ENCODE measurements around the gene SNRPA.
"Not testable (repeated sequence)": the region's sequence is repeated elsewhere in the genome, so short reads cannot be mapped to it uniquely, and the experiment has no call there.

Gene SNRPA

DNA sequence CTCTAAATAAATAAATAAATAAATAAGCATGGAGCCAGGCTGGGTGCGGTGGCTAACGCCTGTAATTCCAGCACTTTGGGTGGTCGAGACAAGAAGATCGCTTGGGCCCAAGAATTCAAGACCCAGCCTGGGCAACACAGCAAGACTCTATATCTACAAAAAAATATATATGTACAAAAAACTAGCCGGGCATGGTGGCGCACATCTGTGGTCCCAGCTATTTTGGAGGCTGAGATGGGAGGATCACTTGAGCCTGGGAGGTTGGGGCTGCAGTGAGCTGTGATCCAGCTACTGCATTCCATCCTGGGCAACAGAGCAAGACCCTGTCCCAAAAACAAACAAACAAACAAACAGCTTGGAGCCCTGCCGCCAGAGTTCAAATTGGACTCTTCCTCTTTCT, 3.5 kb upstream of the SNRPA start:
- no peak for DNase-seq

DNA sequence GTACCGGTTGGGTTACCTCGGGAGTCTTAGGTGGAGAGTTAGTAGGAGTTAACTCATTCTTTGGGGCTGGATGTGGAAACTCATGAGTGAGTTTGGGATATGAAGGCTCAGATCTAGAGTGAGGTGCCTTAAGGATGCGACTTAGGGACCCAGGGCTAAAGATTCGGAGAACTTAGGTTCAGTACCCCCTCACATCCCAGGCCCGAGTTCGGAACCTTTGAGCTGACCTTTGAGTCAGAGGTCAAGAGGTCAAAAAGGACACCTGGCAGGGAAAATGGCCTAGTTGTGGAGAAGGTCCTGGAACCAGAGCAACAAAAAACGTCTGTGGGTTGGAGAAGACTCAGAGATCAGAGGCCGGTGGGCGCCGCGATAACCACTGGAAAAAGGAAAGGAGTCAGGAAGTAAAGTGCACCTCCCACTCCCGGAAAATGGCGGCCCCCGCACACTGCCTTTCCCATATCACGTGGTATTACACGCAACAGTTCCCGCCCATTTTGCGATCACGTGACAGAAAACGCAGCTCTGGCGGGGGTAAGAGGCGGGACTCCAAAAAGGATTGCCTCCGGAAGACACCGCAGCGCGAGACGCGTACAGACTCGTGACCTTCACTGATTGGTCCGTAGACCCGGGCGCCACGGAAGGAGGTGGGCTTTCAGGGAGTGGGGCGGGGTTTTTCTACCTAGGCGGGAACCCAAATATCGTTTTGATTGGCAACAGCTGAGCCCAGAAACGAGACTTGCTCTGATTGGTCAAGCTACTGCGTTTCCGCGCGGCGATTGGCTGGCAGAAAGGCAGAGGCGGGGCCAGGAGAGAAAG, 737 bp upstream of the SNRPA start, which contains the start of gene ACTMAP:
ACTMAP (minus strand) TSS at position 420 of the 816 bp plus-strand sequence. CDS start 674 bp downstream, outside the sequence.
- DNase-seq, result peak; percentile 82

DNA sequence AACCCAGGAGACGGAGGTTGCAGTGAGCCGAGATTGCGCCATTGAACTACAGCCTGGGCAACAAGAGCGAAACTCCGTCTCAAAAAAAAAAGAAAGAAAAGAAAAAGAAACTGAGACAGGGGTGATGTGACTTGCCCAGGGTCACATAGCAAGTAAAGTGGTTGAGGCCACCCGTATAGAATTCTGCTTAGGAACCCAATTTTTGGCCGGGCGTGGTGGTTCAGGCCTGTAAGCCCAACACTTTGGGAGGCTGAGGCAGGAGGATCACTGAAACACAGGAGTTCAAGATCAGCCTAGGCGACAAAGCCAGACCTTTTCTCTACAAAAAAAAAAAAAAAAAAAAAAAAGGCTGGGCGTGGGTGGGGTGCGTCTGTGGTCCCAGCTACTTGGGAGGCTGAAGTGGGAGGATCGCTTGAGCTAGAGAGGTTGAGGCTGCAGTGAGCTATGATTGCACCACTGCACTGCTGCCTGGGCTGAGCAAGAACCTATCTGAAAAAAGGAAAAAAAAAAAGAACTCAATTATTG, 1.3 kb downstream of the SNRPA start:
- DNase-seq, result no peak

DNA sequence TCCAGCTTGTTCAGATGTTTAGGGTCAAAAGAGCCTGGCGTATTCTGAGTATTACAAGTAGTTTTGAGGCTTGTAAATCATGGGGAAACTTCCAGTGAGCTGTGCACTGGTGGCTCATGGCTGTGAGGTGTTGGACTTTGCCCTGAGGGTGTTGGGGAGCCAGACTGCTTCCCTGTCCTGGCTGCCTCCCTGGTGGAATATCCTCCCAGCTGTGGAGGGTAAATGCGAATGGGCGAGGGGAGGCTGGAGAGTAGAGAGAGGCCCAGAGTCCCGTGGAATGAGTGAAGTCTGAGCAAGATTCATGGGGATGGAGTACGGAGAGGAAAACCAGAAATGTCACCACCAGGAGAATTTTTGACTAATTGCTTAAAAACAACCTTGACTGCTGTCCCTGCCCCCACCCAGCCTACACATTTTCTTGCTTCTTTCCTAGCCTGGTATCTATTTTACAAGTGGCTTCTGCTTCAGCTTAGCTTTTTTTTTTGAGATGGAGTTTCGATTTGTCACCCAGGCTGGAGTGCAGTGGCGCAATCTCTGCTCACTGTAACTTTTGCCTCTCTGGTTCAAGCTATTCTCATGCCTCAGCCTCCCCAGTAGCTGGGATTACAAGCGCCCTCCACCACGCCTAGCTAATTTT, 3.7 kb downstream of the SNRPA start:
- DNase-seq, result no peak

DNA sequence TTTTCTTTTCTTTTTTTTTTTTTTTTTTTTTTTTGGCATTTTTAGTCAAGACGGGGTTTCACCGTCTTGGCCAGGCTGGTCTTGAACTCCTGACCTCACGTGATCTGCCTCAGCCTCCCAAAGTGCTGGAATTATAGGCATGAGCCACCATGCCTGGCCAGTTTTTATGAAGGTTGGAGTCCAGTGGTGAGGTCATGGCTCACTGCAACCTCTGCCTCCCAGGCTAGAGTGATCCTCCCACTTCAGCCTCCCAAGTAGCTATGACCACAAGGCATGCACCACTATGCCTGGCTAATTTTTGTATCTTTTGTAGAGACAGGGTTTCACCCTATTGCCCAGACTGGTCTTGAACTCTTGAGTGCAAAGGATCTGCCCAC, 4.2 kb downstream of the SNRPA start:
- no peak for DNase-seq

DNA sequence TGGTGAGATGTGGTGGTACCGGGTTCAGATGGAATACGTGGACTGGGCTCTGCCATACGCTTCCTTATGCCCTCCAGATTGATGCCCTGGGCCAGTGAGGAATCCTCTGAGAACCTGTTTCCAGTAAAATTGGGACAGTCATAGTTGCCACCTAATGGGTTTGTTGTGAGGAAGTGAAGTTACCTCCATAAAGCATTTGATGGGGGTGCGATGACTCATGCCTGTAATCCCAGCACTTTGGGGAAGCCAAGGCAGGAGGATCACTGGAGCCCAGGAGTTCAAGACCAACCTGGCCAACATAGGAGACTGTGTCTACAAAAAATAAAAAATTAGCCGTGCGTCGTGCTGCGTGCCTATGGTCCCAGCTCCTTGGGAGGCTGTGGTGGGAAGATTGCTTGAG, 4.8 kb downstream of the SNRPA start:
- no peak for DNase-seq

DNA sequence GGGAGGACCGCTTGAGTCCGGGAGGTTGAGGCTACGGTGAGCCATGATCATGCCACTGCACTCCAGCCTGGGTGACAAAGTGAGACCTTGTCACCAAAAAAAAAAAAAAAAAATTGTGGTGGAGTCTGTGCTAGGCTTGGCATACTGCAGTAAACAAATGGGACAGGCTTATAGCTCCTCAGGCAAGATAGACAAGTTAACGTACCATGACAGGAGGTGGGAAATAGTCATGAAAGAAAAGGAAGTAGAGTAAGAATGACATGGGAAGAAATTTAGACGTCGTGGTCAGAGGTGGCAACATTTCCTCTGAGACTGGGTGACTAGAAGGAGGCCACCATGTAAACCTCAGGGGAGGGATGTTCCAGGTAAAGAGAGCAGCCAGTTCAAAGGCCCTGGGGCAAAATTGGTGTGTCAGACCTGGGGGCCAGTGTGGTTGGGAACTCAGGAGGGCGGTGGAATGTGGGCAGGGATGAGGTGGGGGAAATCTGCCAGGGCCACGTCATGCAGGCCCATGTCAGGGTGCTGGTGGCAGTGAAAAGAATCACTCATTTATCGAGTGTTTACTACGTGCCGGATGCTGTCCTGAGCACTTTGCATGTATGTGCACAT, 5.6 kb downstream of the SNRPA start:
- no peak for DNase-seq

DNA sequence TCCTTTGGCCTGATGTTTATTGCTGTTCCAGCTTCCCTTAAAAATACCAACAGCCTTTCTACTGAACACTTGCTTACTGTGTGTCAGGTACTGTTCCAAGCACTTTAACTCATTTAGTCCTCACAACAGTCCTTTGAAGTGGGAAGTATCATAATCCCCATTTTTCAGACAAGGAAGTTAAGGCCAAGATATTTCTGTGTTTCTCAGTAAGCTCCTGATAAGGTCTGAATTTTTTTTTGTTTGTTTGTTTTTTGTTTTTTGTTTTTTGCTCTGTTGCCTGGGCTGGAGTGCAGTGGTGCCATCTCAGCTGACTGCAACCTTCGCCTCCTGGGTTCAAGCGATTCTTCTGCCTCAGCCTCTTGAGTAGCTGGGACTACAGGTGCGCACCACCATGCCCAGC, 7.5 kb downstream of the SNRPA start:
- no peak for DNase-seq

DNA sequence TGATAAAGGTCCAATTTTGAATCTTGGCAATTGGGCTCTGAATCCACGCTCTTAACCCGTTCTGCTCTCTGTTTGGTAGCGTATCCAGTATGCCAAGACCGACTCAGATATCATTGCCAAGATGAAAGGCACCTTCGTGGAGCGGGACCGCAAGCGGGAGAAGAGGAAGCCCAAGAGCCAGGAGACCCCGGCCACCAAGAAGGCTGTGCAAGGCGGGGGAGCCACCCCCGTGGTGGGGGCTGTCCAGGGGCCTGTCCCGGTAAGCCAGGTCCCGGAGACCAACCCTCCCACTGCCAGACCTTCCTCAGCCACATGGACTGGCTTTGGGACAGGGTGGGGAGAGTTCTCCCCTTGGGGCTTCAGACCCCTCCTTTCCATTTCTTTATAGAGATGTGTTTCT, 8.3 kb downstream of the SNRPA start:
- DNase-seq, result no peak

DNA sequence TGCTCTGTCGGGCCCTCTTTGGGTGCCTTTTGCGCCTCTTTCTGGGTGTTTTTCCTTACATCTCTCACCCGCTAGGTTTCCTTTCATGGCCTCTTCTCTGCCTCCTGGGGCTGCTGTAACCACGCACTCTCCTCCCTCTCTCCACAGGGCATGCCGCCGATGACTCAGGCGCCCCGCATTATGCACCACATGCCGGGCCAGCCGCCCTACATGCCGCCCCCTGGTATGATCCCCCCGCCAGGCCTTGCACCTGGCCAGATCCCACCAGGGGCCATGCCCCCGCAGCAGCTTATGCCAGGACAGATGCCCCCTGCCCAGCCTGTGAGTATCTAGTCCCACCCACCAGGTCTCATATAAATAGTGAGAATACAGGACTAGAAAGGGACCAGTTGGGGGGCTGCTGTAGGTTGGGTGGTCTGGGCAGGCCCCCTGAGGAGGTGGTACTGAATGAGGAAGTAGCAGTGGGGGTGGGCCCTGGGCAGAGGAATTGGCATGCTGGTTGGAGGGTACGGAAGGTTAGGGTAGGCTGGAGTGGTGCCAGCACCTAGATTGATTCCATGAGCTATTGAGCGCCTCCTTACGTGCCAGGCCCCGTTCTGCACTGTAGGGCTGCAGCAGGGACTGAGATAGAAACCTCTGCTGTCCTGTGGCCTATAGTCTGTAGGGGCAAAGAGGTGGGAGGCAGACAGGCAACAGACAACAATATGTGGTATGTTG, 11.9 kb downstream of the SNRPA start:
- DNase-seq, result no peak

DNA sequence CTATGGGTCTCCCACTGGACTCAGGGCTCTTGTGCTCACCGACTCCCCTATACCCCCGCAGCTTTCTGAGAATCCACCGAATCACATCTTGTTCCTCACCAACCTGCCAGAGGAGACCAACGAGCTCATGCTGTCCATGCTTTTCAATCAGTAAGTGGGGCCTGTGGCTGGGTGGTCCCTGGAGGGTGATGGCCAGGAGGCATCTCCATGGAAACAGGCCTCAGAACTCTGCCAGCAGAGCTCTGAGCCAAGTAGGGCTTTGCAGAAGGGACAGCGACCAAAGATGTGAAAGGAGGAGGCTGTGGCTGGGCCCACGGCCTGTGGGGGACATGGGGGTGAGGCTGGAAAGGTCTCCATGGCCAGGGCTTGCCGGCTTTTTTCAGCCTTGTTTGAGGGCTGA, 12.5 kb downstream of the SNRPA start:
- no peak for DNase-seq

DNA sequence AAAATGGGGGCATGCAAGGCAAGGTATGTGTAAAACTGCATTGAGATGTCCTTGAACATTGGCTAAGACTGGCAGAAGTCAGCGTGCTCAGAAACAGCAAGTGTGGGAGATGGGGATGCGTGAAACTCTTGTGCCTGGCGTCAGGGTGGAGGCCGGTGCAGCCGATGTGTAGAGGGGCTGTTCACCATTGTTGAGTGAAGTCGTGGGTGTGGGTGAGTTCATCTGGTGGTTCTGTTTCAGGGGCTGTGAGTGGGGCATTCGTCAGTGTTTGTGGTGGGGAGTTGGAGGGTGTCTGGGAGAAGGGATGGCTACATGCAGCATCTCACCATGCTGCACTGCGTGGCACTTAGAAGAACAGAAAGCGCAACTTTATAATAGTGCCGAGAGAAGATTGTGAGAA, 13.0 kb downstream of the SNRPA start:
- no peak for DNase-seq

DNA sequence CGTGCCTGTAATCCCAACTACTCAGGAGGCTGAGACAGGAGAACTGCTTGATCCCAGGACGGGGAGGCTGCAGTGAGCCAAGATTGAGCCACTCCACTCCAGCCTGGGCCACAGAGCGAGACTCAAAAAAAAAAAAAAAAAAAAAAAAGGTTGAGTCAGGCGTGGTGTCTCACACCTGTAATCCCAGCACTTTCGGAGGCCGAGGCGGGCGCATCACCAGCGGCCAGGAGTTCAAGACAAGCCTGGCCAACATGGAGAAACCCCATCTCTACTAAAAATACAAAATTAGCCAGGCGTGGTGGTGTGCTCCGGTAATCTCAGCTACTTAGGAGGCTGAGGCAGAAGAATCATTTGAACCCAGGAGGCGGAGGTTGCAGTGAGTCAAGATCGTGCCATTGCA, 15.4 kb downstream of the SNRPA start:
- not testable (repeated sequence) for DNase-seq

DNA sequence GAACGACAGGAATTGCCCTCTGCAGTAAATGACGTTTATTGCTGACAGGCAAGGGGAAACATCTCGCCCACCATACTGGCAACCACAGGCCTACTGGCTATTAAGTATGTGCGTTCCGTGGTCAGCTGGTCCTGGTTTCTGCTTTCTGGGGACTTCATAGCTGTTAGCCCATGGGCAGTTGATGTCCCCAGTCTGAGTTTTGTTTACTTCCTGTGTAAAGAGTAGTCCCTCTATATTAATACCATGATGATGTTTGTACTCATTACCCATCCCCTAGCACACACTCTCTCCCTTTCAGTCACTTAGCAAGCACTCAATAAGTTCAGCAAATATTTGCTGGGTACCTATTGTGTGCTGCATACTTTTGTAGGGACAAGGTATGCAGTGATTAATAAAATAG, 17.9 kb downstream of the SNRPA start:
- DNase-seq, result no peak

DNA sequence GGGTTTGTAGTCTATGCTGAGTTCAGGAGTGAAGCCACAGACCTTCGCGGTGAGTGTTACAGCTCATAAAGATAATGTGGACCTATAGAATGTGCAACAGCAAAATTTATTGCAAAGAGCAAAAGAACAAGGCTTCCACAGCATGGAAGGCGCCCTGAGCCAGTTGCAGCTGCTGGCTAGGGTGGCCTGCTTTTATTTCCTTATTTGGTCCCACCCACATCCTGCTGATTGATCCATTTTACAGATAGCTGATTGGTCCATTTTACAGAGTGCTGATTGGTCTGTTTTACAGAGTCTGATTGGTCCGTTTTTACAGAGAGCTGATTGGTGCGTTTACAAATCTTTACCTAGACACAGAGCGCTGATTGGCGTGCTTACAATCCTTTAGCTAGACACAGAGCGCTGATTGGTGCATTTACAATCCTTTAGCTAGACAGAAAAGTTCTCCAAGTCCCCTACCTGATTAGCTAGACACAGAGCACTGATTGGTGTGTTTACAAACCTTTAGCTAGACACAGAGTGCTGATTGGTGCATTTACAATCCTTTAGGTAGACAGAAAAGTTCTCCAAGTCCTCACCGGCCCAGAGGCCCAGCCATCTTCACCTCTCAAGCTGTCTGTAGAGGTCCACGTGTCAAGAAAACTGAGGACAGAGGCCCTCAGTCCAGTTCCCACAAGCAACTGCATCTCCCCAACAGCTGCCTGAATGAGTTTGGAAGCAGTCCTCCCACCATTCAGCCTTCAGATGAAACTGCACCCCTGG, 20.3 kb downstream of the SNRPA start:
- not testable (repeated sequence) for DNase-seq

DNA sequence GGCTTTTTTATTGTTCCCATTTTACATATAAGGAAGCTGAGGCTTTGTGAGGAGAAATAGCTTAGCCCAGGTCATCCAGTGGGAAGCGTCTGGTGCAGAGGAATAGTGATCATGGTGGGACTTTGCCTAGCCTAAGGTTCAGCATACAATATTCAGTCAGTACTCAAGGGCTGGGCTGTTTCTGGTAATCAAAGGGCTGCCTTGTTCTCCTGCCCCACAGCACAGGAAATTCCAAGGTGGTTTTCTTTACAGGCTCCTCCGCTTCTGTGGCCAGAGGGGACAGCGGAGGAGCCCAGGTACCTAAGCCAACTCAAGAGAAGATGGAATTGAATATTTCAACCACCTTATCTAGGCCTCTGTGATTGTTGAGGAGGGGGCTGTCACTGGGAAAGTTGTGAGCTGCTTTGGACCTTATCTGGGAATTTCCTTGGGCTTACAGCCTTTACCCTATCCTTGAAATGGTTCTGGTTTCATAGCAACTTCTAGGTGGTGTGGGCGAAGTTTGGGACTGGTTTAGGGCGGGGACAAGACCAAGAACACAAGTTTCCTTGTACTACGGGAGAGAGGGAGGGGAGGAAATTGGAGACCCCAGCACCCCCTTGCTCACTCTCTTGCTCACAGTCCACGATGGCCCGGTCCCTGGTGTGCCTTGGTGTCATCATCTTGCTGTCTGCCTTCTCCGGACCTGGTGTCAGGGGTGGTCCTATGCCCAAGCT, 24.1 kb downstream of the SNRPA start, which contains the start of gene MIA:
MIA (plus strand) TSS at position 606 of the 716 bp plus-strand sequence; CDS start at position 628, 22 bp downstream.
- no peak for DNase-seq

DNA sequence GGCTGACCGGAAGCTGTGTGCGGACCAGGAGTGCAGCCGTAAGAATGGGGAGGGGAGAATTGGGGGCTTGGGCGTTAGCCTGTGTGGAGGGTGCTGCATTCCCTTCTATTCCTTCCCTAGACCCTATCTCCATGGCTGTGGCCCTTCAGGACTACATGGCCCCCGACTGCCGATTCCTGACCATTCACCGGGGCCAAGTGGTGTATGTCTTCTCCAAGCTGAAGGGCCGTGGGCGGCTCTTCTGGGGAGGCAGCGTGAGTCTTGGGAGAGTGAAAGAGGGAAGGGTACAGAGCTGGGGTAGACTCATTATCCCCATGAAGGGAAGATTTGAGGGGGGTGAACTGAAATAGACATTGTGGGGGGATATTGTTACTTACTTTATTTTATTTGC, 24.6 kb downstream of the SNRPA start:
- DNase-seq, result no peak

DNA sequence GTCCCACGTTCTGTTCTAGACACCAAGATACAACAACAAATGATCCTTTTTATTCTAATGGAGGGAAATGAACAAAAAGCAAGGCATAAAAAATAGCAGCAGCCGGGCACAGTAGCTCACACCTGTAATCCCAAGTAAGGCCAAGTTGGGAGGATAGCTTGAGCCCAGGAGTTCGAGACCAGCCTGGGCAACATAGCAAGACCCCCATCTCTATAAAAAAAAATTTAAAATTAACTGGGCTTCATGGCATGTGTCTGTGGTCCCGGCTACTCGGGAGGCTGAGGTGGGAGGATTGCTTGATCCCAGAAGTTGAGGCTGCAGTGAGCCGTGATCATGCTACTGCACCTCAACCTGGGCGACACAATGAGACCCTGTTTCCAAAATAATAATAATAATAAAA, 25.4 kb downstream of the SNRPA start:
- DNase-seq, result no peak

DNA sequence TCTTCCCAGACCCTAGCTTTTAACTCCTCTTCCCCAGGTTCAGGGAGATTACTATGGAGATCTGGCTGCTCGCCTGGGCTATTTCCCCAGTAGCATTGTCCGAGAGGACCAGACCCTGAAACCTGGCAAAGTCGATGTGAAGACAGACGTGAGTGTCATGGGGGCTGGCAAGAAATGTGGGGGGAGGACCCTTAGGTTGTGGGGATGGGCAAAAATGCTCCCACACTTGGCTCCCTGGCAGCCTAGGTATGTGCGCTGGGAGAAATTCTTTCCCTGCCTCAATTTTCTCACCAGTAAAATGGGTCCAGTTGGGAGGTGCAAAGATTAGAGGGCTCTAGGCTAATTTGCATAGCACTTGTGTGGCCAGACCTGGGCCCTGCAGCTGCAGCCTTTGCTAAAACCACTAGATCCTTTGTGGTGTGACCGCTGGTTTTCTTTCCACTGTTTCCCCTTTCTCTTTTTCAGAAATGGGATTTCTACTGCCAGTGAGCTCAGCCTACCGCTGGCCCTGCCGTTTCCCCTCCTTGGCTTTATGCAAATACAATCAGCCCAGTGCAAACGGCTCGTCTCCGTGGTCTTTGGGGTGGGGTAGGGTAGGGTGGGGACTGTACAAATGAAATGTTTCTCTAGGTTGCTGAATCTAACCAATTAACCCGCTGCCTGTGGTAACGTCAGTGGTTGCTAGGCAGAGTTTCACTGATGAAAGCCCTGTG, 26.1 kb downstream of the SNRPA start:
- no peak for DNase-seq

DNA sequence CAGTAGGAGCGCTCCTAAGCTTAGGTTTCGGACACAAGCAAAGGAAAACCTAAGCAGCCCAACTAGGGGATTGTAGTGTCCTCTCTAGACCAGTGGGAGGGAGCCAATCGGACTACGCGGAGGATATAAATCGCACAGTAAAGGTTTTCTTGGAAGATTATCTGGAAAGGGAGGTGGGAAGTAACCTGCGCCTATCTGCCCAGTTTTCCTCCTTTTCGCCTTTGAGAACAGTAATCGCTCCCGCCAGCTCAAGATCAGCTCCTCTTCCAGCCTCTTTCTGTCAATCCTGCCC, 26.6 kb downstream of the SNRPA start:
- DNase-seq, result no peak

All from activated gamma-delta T cell (primary cell).